Smooth muscle cell of the brain vasculature (primary cell): ENCODE data around the gene GHITM.
"Not testable (repeated sequence)": the region's sequence is repeated elsewhere in the genome, so short reads cannot be mapped to it uniquely, and the experiment has no call there.

Source experiments
- DNase-seq: peaks from one replicate; pipeline ENCODE4 v3.0.0-alpha.2; 2012; ENCODE audit warnings: low read depth, low spot score

The GHITM gene

DNA sequence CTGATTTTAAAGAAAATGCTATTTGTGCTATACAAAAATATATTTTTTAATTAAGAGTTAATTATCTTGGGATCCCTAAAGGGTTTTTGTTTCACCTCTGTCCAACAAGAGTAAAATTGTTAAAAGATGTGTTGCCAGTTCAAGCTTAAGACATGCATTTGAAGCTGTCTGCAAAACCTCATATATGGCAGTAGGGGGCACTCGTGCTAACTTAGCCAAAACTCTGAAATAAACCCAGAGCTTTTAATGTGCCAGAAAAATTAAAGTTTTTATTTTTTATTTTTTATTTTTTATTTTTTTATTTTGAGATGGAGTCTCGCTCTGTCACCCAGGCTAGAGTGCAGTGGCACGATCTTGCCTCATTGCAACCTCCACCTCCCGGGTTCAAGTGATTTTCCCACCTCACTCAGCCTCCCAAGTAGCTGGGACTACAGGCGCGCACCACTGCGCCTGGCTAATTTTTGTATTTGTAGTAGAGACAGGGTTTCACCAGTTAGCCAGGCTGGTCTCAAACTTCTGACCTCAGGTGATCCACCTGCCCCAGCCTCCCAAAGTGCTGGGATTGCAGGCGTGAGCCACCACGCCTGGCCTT is 8.8 kb downstream of the GHITM start:
- DNase-seq: peak; percentile 3

DNA sequence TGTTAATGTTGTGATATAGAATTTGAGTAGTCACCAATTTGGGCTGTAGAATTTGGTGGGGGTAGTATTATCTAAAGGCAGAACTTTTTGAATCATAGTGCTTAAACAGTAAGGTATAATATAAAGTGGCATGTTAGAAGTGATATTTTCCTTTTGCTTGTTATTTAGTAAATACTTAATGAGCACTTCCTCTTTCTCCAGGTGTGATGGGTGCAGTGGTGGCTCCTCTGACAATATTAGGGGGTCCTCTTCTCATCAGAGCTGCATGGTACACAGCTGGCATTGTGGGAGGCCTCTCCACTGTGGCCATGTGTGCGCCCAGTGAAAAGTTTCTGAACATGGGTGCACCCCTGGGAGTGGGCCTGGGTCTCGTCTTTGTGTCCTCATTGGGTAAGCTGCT is 10.5 kb downstream of the GHITM start:
- DNase-seq: no peak

DNA sequence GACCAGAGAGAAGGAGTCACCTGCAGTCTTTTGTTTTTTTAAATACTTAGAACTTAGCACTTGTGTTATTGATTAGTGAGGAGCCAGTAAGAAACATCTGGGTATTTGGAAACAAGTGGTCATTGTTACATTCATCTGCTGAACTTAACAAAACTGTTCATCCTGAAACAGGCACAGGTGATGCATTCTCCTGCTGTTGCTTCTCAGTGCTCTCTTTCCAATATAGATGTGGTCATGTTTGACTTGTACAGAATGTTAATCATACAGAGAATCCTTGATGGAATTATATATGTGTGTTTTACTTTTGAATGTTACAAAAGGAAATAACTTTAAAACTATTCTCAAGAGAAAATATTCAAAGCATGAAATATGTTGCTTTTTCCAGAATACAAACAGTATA is 13.5 kb downstream of the GHITM start:
- DNase-seq: no peak

DNA sequence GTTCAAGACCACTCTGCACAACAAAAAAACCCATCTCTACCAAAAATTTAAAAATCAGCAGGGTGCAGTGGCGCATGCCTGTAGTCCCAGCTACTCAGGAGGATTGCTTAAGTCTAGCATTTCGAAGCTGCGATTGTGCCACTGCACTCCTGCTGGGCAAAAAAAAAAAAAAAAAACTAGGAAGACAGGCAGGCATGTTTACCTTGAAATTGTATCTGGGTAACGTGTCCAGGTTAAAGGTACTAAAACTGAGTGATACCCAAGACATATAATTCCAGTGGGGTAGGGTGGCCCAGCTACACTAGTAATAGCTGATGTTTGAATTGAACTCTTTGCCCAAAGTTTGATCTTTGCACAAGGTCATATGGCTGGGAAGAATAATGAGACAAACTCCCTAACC is 16.2 kb downstream of the GHITM start:
- no peak for DNase-seq

DNA sequence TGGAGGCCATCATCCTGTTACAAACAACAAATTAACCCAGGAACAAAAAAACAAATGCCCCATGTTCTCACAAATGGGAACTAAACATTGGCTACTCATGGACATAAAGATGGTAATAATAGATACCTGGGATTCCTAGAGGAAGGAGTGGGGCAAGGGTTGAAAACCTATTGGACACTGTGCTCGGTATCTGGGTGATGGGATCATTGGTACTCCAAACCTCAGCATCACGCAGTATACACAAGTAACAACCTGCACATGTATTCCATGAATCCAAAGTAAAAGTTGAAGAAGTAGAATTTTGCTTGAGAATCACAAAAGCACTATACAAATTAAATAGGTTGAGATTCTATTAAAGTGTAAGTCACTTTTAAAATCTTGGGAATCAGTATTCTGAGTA is 16.7 kb downstream of the GHITM start:
- DNase-seq: no peak

DNA sequence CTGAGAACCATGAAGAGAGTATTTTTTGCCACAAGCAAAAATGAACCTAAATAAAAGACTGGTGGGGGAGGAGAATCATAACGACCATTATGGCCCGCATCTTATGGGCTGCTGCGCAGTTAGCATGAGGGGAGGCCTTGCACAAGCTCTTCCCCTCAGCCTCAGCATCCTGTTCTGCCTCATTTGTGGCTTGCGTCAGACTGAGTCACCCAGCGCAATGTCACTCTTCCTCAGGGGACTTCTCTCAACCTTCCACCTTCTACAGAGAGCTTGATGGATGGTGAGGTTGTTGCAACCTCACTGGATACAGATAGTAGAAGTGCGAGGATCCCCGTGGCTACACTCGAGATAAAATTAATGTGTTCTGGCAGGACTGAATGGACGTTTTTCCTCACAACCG is 17.5 kb downstream of the GHITM start:
- DNase-seq: no peak

DNA sequence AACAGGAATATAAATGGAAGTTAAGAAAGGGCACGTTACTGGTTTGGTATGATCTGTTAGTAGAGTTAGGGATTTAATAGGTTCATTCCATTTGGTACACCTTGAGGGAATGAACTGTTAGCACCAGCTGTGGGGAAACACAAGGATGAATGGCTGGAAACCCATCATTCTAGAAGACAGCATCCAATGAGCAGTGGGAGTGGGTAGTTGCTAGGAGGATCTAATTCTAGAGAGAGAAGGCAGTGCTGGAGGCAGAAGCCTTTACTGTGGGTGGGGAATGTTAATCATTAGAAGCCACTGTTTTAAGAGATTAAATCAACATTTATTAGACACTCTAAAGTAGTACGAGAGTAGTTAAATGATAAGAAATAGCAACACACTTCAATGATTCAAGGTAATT is 18.8 kb downstream of the GHITM start:
- DNase-seq: no peak

DNA sequence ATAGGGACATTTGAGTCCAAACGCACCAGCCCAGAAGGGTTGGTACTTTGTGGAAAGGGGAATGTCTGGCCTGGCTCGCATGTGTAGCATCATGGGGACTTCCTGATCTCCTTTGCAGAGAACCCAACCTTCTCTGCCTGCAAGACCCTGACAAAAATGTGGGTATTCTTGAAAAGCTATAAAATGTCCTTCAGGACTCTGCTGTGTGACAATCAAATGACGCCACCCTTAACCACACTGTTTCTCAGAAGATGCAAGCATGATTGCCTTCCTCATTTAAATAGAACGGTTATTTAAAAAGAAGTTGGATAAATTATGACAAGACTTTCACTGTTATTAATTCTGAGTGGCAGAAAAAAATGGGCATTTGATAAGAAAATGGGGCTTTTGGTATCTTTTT is 19.2 kb downstream of the GHITM start:
- no peak for DNase-seq

DNA sequence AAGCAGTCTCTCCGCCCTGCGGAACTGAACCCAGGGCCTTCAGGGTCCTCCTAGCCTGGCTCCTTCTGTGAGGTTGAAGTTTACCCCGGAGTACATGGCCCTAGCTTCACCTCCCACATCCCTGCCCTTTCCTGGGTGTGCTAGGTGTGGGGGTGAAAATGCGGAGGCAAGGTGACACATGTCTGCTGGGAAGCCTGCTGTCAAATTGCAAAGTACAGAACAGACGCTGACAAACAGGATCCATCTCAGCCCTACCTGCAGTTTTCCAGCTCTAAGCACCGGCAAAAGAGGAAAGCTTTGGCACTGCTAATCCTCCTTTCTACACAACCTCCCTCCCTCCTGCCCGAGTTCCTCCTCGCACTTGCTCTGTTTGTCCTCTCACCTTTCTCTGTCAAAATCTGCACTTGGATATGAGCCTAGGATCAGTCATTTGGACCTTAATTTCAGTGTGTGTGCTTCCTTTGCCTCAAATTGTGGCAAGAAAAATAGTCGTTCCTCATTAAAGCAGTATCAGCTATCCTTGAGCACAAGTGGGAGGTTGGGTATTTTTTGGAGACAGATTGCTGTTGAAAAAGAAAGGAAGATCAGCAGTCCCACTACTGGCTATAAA is 19.9 kb downstream of the GHITM start:
- no peak for DNase-seq

DNA sequence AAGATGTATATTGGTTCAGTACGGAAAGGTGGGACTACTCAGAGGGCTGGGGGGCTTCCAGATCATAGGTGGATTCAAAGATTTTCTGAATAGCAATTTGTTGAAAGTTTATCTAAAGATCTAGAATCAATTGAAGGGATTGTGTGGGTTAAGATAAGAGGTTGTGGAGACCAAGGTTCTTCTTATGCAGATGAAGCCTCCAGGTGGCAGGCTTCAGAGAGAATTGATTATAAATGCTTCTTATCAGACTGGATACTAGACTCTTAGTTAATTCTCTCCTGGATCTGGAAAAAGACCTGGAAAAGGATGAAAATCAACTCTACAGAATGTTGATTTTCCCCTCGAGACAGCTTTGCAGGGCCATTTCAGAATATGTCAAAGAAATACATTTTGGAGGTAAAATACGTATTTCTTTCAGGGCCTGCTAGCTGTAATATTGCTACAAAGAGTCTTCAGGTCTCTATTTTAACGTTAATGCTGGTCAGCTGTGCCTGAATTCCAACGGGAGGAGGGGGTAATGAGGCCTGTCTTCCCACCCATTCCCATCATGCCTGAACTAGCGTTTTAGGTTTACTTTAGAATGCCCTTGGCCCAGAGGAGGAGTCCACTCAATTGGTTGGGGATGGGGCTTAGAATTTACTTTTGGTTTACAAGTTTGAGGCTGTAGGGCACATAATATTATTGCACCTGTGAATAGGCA is 21.5 kb downstream of the GHITM start:
- DNase-seq: no peak

DNA sequence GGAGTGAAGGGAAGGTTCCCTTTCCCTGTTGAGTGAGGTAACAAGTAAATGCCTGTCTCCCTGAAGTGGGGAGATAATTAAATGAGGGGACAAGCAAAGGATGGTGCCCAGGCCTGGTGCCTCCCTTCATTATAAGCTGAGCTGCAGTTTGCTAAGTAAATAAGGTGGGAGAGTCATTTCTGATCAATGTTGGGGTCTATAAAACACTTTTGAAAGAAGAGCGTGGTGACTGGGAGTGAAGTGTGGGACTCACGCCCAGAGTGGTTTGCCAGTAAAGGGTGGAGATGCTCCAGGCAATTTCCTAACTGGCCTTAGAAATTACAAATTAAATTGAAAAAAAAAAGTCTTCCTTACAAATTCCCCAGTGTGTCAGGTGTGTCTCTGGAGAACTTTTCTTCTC is 24.7 kb downstream of the GHITM start:
- no peak for DNase-seq

DNA sequence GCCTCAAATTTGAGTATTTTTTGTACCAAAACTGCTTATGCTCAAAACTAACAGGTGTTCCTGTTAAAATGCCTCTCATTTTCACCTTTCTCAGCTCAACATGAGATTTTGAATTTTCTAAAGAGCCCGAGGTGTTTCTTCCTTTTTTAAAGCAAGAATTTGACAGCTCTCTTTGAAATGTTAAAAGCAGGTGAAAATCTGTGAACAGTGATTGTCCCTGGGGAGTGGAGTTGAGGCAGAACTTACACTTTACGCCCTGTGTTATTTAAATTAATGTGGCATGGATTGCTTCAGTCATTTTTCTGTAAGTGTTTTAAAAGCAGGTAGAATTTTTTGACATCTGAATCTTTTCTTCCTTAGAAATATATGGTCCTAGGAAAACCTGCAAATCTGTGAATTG is 25.1 kb downstream of the GHITM start:
- no peak for DNase-seq

DNA sequence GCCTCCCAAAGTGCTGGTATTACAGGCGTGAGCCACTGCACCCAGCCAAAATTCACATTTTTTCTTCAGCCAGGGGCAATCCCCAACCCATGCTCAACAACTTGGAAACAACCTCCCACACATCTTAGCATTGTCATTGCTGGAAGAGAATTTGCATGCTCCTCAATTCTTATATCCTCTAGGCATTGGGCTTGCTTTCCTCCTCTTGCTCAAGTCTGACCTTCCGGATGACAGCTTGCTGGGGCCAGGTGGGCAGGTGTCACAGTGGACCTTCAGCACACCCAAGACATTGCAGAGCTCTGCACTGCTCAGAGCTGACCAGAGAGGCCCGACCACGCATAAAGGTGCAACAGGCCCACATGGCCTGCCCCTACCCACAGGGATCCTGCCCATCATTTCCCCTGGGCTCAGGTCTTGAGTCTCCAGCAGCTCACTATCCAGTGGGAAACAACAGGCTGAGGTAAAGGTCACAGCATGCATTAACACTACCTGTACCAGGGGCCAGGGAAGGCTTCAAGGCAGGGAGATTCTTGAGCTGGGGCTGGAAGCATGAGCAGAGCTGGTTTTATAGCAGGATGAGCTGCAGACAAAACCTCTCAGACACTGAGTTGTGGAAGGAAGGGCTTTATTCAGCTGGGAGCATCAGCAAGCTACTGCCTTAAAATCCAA is 27.4 kb downstream of the GHITM start:
- no peak for DNase-seq

DNA sequence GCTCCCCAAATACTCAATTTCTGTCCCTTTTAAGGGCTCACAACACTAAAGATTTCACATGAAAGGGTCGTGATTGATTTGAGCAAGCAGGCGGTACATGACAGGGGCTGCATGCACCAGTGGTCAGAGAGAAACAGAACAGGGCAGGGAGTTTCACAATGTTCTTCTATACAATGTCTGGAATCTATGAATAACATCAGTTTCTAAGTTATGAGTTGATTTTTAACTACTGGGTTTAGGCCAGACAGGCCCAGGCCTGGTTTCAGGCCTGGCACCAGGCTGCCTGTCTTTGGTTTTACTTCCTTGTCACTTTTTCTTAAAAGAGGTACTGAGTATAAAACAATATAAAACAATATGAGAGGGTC is 28.0 kb downstream of the GHITM start:
- not testable (repeated sequence) for DNase-seq

DNA sequence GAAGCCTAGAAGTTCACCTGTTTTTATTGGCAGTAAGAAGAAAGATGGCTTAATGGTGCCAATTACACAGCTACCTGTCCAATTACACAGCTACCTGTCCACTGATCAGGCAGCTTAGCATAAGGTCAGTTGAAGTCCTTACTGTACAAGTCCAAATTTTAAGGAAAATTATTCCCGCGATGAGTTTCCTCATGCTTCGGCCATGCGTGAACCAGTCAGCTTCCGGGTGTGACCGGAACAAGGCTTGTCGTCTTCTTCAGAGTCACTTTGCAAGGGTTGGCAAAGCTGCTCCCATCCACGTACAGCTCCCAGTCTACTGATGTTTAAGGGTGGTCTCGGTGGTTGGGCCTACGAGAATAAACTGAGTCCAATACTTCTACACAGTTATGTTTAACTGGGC is 29.1 kb downstream of the GHITM start:
- DNase-seq: not testable (repeated sequence)

DNA sequence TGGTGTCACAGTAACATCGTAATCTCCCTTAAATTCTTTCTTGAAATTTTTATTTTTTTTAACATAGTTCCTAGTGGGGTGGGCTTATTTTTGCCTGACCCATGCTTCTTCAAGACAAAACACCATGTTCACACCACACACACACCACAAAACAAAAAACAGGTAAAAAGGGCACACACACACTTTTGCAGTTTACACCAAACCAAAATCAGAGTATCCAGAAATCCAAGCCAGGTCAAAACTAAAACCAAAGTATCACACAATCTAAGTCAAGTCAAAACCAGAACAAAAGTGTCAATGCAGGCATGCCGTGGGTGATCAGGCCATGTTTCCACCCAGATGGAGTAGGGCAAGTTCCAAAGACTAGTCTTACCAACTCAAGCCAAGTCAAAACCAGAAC is 31.9 kb downstream of the GHITM start:
- not testable (repeated sequence) for DNase-seq

DNA sequence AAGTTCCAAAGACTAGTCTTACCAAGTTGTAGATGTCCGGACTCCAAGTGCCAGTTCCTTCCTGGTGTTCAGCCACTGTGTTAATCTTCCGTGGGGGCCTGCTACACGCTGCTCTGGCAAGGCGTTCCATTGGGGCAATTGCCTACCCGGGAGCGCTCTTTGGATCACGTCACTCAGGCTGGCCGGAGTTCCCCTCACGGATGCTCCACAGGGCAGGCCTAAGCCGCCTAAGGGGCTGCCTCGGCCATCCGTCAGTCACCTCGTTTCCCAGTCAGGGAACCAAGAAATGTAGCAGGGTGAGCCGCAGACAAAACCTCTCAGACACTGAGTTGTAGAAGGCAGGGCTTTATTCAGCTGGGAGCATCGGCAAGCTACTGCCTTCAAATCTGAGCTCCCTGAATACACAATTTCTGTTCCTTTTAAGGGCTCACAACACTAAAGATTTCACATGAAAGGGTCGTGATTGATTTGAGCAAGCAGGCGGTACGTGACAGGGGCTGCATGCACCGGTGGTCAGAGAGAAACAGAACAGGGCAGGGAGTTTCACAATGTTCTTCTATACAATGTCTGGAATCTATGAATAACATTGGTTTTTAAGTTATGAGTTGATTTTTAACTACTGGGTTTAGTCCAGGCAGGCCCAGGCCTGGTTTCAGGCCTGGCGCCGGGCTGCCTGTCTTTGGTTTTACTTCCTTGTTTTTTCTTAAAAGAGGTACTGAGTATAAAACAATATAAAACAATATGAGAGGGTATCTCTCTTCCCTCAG is 32.6 kb downstream of the GHITM start:
- not testable (repeated sequence) for DNase-seq

DNA sequence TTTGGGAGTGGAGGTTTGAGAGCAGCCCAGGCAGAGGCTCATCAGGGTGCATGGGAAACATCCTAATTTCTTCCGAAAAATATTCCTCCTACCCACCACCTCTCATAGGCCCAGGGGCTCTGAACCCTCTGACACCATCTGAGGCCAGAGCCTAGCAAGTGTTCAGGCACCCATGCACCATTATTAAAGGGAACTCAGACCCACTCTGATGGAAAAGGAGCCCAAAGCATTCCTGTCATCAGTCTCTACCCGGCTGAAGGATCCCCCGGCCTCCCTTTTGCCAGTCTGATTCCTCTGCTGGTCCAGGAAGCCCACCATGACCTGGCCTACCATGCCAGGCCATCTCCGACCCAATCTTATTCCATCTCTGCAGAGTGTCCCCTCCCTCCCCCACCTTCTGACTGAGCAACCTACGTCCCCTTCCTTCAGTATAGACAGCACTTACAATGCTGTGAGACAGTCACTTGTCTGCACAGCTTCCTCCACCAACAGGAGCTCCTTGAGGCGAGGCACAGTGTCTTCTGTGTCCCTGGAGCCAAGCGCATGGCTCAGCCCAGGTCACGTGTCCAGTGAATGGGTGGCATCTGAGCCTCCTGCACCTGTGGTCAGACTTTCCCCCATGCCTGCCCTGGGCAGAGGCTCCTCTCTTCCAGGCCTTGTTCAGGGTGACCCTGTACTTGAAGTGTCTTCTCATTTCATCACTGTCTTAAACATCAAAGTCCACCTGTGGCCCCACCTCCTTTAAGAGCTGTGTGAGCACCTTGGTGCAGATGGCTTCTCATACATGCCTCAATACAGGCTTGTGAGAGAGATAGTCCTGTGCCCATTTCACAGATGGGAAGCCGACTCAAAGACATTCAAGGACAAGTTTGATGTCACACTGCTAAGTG is 33.4 kb downstream of the GHITM start:
- no peak for DNase-seq

DNA sequence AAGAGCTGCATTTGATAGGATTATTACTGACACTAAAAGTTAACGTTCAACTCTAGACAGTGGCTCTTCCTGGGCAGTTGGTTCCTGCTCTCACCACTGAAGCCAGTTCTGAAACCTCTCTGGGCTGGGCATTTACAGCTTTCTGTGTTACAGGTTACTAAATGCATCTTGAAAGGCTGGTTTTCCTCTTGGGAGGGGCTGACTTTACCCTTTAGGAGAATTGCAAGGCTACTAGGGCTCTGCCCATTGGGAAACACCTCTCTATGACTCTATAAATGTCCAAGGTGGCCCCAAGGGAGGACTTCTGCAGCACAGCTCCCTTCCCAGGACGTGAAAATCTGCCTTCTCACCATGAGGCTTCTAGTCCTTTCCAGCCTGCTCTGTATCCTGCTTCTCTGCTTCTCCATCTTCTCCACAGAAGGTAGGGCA is 34.2 kb downstream of the GHITM start, which contains the start of gene GPR15LG:
GPR15LG (plus strand) TSS at position 301 of the 429 bp plus-strand sequence; CDS start at position 352, 51 bp downstream.
- DNase-seq: no peak

DNA sequence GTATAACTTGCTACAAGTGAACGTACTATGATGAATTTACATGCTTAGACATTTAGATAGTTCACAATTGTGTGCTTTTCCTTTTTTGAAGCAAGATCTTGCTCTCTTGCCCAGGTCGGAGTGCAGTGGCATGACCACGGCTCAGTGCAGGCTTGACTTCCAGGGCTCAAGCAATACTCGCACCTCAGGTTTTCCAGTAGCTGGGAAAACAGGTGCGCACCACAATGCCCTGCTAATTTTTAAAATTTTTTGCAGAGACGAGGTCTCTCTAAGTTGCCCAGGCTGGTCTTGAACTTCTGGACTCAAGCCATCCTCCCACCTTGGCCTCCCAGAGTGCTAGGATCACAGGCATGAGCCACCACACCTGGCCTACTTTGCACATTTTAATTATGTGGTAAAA is 36.1 kb downstream of the GHITM start:
- no peak for DNase-seq

DNA sequence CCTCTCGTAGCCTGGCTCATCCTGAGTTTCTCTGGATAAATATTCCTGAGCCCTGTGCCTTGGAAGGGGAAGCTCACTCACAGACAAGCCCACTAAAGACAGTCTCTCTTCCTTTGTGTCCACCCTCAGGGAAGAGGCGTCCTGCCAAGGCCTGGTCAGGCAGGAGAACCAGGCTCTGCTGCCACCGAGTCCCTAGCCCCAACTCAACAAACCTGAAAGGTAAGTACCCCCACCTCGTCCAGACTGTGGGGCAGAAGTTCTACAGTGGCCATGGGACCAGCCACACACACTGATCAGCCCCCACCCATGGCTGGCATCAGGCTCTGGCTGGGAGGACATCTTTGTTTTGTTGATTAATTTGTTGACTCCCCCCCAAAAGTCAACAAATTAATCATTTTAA is 37.0 kb downstream of the GHITM start:
- no peak for DNase-seq
